HG03469 (cell line): Measurements from ENCODE around the gene STX16.

ENCODE experiments used
- ATAC-seq: cut with Tn5 transposase; IDR thresholded peaks from one replicate; pipeline ENCODE4 v1.9.1; 2021; ENCODE audit warnings: mild to moderate bottlenecking, moderate library complexity, moderate number of reproducible peaks; ENCODE audit not compliant: unreplicated experiment

The STX16 gene

GRCh38 chr20:58673119-58673518 is 22.0 kb downstream of the STX16 start:
- ATAC-seq, result no peak

GRCh38 chr20:58675146-58675584 is 24.1 kb downstream of the STX16 start:
- ATAC-seq, result no peak

GRCh38 chr20:58675641-58676040 is 24.6 kb downstream of the STX16 start:
- no peak for ATAC-seq

DNA sequence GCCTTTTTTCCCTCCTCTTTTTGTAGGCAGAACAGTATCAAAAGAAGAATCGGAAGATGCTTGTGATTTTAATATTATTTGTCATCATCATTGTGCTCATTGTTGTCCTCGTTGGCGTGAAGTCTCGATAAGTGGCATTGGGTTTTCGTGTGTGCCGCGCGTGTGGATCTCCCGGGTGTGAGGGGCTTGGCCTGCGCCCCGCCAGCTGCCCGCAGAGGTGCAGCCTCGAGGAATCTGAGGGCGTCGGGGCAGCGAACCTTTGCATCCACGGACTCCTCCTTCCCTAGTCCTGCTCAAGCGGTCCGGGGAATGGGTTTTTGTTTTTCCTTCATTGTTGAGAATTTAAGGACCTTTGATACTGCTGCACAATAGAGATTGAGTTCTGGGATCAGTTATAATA is 25.1 kb downstream of the STX16 start:
- no peak for ATAC-seq

GRCh38 chr20:58677079-58677604 is 26.1 kb downstream of the STX16 start:
- ATAC-seq, result no peak

GRCh38 chr20:58677808-58678207 is 26.7 kb downstream of the STX16 start:
- ATAC-seq, result no peak

DNA sequence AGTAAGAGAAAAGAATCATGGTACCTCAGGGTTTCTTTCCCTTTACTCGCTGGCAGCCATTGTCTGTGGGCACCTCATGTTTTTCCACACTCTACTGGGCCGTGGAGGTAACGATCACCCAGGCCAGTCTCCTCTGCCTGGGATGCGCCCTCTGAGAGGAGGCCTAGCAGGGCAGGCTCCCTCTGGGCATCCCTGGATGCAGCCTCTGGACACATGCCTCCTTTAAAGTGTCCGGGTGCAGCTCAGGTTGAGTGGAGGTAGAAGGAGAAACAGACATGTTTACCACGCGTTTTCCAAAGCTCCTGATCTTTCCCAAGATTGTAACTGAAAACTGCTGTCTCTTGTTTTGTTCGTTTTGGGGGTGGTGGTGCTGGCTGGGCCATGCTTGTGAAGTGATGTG is 27.7 kb downstream of the STX16 start:
- no peak for ATAC-seq

- ATAC-seq, result no peak
These were observed 31.8 kb downstream of the STX16 start for GRCh38 chr20:58682656-58683531.

- ATAC-seq, result no peak
These were observed 33.2 kb downstream of the STX16 start for GRCh38 chr20:58684291-58684690.

DNA sequence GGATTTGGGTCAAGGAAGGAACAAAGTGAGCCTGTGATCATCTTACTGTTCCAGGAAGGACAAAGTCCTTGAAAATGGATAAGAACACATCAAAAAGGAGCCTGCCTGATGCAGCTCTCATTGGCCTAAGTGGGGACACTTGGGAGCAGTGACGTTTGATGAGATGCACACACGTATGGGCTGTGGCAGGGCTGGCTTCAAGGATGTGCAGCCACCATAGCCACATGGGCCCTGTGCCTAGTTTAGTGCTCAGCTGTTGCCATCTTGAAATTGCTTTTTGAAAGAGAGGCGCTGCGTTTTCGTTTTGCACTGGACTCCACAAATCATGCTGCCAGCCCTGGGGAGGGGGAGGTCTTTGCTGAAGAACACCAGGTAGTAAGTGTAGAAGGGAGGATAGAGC is 34.9 kb downstream of the STX16 start:
- ATAC-seq, result no peak

- no peak for ATAC-seq
These were observed 37.3 kb downstream of the STX16 start for GRCh38 chr20:58688414-58688813.

DNA sequence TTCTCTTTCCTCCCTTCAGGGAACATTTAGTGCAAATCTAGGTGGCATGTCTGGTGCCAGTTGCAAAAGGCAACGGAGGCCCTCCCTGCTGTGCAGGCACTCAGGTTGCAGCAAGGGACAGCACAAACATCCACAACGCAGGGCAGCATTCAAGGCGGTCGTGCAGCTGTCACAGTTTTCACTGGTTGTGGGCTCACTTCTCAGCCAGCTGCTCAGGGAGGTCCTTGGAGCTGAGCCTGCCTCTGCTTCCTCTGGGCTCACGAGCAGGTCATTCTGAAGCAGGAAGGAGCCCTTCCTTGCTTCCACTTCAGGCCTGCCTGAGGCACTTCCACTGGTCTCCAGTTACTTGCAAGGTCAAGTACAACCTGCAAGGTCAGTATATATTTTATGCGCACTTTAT is 37.8 kb downstream of the STX16 start:
- ATAC-seq, result no peak

- ATAC-seq, result no peak
These were observed 39.5 kb downstream of the STX16 start for GRCh38 chr20:58690396-58691135.

- ATAC-seq, result no peak
These were observed 40.9 kb downstream of the STX16 start for GRCh38 chr20:58691773-58692578.

- ATAC-seq, result peak; percentile 72
These were observed 41.6 kb downstream of the STX16 start, which contains the start of gene NPEPL1 for GRCh38 chr20:58692579-58693225. Gene NPEPL1, plus strand, starts transcription at chr20:58692800. Its CDS starts 101 bp downstream, at chr20:58692901.

GRCh38 chr20:58693226-58694006 is 42.3 kb downstream of the STX16 start:
- ATAC-seq, result peak; percentile 1

- no peak for ATAC-seq
These were observed 43.4 kb downstream of the STX16 start for GRCh38 chr20:58694241-58695083.

DNA sequence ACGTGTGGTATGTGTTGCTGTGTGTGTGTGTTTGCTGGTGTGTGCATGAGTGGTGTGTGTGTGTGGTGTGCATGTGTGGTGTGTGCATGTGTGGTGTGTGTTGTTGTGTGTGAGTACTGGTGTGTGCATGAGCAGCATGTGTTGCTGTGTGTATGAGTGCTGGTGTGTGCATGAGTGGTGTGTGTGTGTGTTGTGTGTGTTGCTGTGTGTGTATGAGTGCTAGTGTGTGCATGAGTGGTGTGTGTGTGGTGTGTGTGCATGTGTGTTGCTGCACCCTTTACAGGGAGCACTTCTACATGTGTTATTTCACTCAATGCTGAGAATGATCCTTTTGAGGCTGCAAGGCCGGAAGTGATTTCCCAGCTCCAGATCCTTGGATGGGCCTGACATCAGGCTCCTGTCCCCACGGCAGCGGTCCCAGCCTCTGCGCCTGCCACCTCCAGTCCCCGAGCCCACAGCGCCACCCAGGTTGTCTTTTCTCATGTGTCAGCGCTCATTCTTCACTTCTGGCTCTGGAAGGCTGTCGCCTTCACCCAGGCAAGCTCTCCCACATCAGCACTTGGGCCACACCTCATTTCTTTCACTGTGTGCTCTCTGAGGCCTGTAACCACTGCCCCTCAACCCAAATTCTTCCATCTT is 44.1 kb downstream of the STX16 start:
- ATAC-seq, result no peak
